Amniotic epithelial cell (primary cell): Measurements from ENCODE around the gene AP3M1.

Experiments used
- DNase-seq: peaks from one replicate; pipeline ENCODE4 v3.0.0-alpha.2; 2010; ENCODE audit warnings: low read depth

Gene AP3M1

GRCh38 chr10:74079936-74080590 is 70.6 kb downstream of the AP3M1 start:
- no peak for DNase-seq

- no peak for DNase-seq
These were observed 71.3 kb downstream of the AP3M1 start for GRCh38 chr10:74079028-74079935.

- DNase-seq, result peak; percentile 78
These were observed 72.6 kb downstream of the AP3M1 start for GRCh38 chr10:74078037-74078436.

GRCh38 chr10:74077416-74077815 is 73.2 kb downstream of the AP3M1 start:
- no peak for DNase-seq

- no peak for DNase-seq
These were observed 73.7 kb downstream of the AP3M1 start for GRCh38 chr10:74076961-74077360.

GRCh38 chr10:74075906-74076305 is 74.7 kb downstream of the AP3M1 start:
- DNase-seq, result no peak

GRCh38 chr10:74072503-74072902 is 78.1 kb downstream of the AP3M1 start:
- peak; percentile 85 for DNase-seq

- DNase-seq, result peak; percentile 83
These were observed 79.5 kb downstream of the AP3M1 start for GRCh38 chr10:74071157-74071556.
